ENCODE data around the gene CCL24. TPM values are rescaled to one million over a fixed set of nuclear protein-coding genes. Genes with fewer than 3 reads are reported as not detected.
"Not testable (repeated sequence)": the region's sequence is repeated elsewhere in the genome, so short reads cannot be mapped to it uniquely, and the experiment has no call there.

The CCL24 gene
- polyA plus RNA-seq, 4 donors = 2.9 to 76.7 (median 31.6) TPM

GRCh38 chr7:75804705-75805104 lies 8.9 kb downstream of the CCL24 start:
- FAIRE-seq = no peak

DNA sequence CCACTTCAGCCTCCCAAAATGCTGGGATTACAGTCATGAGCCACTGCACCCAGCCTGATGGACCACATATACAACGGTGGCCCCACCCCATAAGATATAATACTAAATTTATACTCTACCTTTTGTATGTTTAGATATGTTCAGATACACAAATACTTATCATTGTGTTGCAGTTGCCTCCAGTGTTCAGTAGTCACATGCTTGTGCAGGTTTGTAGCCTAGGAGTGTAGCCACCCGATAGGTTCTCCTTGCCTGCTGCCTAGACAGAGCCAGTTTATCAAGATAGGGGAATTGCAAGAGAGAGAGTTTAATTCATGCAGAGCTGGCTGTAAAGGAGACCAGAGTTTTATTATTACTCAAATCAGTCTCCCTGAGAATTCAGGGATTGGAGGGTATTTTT lies 9.6 kb downstream of the CCL24 start:
- FAIRE-seq (no peak), DNase-seq (no peak)
- H3K4me1 ChIP-seq (ENCODE audit: control insufficient read depth in 3 of 3, insufficient read depth in 2 of 3, low read depth in 1 of 3, low read length in 2 of 3) = no peaks in the 10 kb centered on the region
- no peaks in the 10 kb centered on the region for H3K27me3 ChIP-seq (ENCODE audit: control insufficient read depth in 3 of 3, insufficient read depth in 3 of 3, low read length in 3 of 3)
- peaks cover 0 to 31% of the 10 kb centered on the region in 2 donors for H3K9me3 ChIP-seq (ENCODE audit: control insufficient read depth in 2 of 2, insufficient read depth in 1 of 2, low read depth in 1 of 2, low read length in 1 of 2)
- no peak overlapping the region for H3K4me3 ChIP-seq (ENCODE audit: low read depth in 1 of 3, low read length in 3 of 3)
- no peaks in the 10 kb centered on the region for H3K36me3 ChIP-seq (ENCODE audit: control insufficient read depth in 3 of 3, insufficient read depth in 2 of 3, low read depth in 1 of 3, low read length in 3 of 3)
- H3K27ac ChIP-seq (ENCODE audit: low read depth in 1 of 3, low read length in 2 of 3) = no peak overlapping the region
- WGBS, 3 donors = 74 to 85% (median 79%) methylated on average over 2 of the region's 2 CpGs

More at GRCh38 chr7:75804705-75805104, 8.9 kb downstream of the CCL24 start:
- 73 to 89% (median 77%) methylated on average over 5 of the region's 5 CpGs for WGBS, 3 donors
- Histone ChIP-seq H3K9me3 (ENCODE audit: control insufficient read depth in 2 of 2, insufficient read depth in 1 of 2, low read depth in 1 of 2, low read length in 1 of 2) (peaks cover 0 to 31% of the 10 kb centered on the region in 2 donors), H3K36me3 (ENCODE audit: control insufficient read depth in 3 of 3, insufficient read depth in 2 of 3, low read depth in 1 of 3, low read length in 3 of 3) (no peaks in the 10 kb centered on the region), H3K4me3 (ENCODE audit: low read depth in 1 of 3, low read length in 3 of 3) (no peak overlapping the region), H3K4me1 (ENCODE audit: control insufficient read depth in 3 of 3, insufficient read depth in 2 of 3, low read depth in 1 of 3, low read length in 2 of 3) (no peaks in the 10 kb centered on the region), H3K27ac (ENCODE audit: low read depth in 1 of 3, low read length in 2 of 3) (no peak overlapping the region), H3K27me3 (ENCODE audit: control insufficient read depth in 3 of 3, insufficient read depth in 3 of 3, low read length in 3 of 3) (no peaks in the 10 kb centered on the region)
- DNase-seq = no peak

DNA sequence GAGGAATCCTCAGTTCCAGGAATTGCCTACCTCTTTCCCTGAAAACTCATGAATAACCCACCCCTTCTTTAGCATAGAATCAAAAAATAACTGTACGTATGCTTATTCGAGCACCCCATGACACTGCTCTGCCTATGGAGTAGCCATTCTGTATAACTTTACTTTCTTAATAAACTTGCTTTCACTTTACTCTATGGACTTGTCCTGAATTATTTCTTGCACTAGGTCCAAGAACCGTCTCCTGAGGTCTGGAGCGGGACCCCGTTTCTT lies 11.1 kb downstream of the CCL24 start:
- Histone ChIP-seq H3K9me3 (ENCODE audit: control insufficient read depth in 2 of 2, insufficient read depth in 1 of 2, low read depth in 1 of 2, low read length in 1 of 2) (peaks cover 0 to 22% of the 10 kb centered on the region in 2 donors), H3K36me3 (ENCODE audit: control insufficient read depth in 3 of 3, insufficient read depth in 2 of 3, low read depth in 1 of 3, low read length in 3 of 3) (no peaks in the 10 kb centered on the region), H3K27ac (ENCODE audit: low read depth in 1 of 3, low read length in 2 of 3) (no peak overlapping the region), H3K27me3 (ENCODE audit: control insufficient read depth in 3 of 3, insufficient read depth in 3 of 3, low read length in 3 of 3) (no peaks in the 10 kb centered on the region), H3K4me1 (ENCODE audit: control insufficient read depth in 3 of 3, insufficient read depth in 2 of 3, low read depth in 1 of 3, low read length in 2 of 3) (no peaks in the 10 kb centered on the region), H3K4me3 (ENCODE audit: low read depth in 1 of 3, low read length in 3 of 3) (no peak overlapping the region)
- FAIRE-seq (no peak), DNase-seq (no peak)
- WGBS, 3 donors = 89 to 91% (median 90%) methylated on average over 5 of the region's 5 CpGs

- WGBS, 3 donors = 14 to 55% (median 29%) methylated on average over 4 of the region's 4 CpGs
- H3K4me1 ChIP-seq (ENCODE audit: control insufficient read depth in 3 of 3, insufficient read depth in 2 of 3, low read depth in 1 of 3, low read length in 2 of 3) = no peaks in the 10 kb centered on the region
- DNase-seq = peak in 1 of 2 donors; percentile 76
- FAIRE-seq = no peak
- H3K36me3 ChIP-seq (ENCODE audit: control insufficient read depth in 3 of 3, insufficient read depth in 2 of 3, low read depth in 1 of 3, low read length in 3 of 3) = no peaks in the 10 kb centered on the region
- H3K27ac ChIP-seq (ENCODE audit: low read depth in 1 of 3, low read length in 2 of 3) = no peak overlapping the region
- no peak overlapping the region for H3K4me3 ChIP-seq (ENCODE audit: low read depth in 1 of 3, low read length in 3 of 3)
- H3K27me3 ChIP-seq (ENCODE audit: control insufficient read depth in 3 of 3, insufficient read depth in 3 of 3, low read length in 3 of 3) = peaks cover 0 to 11% (median 0%) of the 10 kb centered on the region in 3 donors
- no peaks in the 10 kb centered on the region for H3K9me3 ChIP-seq (ENCODE audit: control insufficient read depth in 2 of 2, insufficient read depth in 1 of 2, low read depth in 1 of 2, low read length in 1 of 2)
Measured at GRCh38 chr7:75798770-75799169, 14.8 kb downstream of the CCL24 start.

DNA sequence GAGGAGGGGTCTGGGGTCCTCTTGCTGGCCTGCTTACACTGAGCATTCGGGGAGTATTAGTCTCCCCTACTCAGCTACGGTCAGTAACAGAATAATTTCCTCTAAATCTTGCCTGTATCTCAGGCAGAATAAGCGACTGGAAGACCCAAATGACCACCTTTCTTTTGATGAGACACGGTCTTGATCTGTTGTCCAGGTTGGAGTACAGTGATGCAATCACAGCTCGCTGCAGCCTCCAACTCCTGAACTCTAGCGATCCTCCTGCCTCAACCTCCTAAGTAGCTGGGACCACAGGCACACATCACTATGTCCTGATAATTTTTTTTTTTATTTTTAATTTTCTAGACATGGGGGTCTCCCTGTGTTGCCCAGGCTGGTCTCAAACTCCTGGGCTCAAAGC lies 17.2 kb downstream of the CCL24 start:
- no peak for DNase-seq
- no peak for FAIRE-seq
- H3K27ac ChIP-seq (ENCODE audit: low read depth in 1 of 3, low read length in 2 of 3) = peak overlapping the region in 1 of 3 donors; percentile 55
- 84 to 93% (median 88%) methylated on average over 6 of the region's 6 CpGs for WGBS, 3 donors
- H3K4me1 ChIP-seq (ENCODE audit: control insufficient read depth in 3 of 3, insufficient read depth in 2 of 3, low read depth in 1 of 3, low read length in 2 of 3) = no peaks in the 10 kb centered on the region
- no peak overlapping the region for H3K4me3 ChIP-seq (ENCODE audit: low read depth in 1 of 3, low read length in 3 of 3)
- no peaks in the 10 kb centered on the region for H3K9me3 ChIP-seq (ENCODE audit: control insufficient read depth in 2 of 2, insufficient read depth in 1 of 2, low read depth in 1 of 2, low read length in 1 of 2)
- H3K36me3 ChIP-seq (ENCODE audit: control insufficient read depth in 3 of 3, insufficient read depth in 2 of 3, low read depth in 1 of 3, low read length in 3 of 3) = no peaks in the 10 kb centered on the region
- peaks cover 0 to 11% (median 0%) of the 10 kb centered on the region in 3 donors for H3K27me3 ChIP-seq (ENCODE audit: control insufficient read depth in 3 of 3, insufficient read depth in 3 of 3, low read length in 3 of 3)

- peaks cover 0 to 11% (median 0%) of the 10 kb centered on the region in 3 donors for H3K27me3 ChIP-seq (ENCODE audit: control insufficient read depth in 3 of 3, insufficient read depth in 3 of 3, low read length in 3 of 3)
- H3K36me3 ChIP-seq (ENCODE audit: control insufficient read depth in 3 of 3, insufficient read depth in 2 of 3, low read depth in 1 of 3, low read length in 3 of 3) = no peaks in the 10 kb centered on the region
- FAIRE-seq (no peak), DNase-seq (peak in 1 of 2 donors; percentile 35)
- H3K9me3 ChIP-seq (ENCODE audit: control insufficient read depth in 2 of 2, insufficient read depth in 1 of 2, low read depth in 1 of 2, low read length in 1 of 2) = no peaks in the 10 kb centered on the region
- no peak overlapping the region for H3K4me3 ChIP-seq (ENCODE audit: low read depth in 1 of 3, low read length in 3 of 3)
- 20 to 38% (median 30%) methylated on average over 9 of the region's 9 CpGs for WGBS, 3 donors
- H3K27ac ChIP-seq (ENCODE audit: low read depth in 1 of 3, low read length in 2 of 3) = peak overlapping the region in 1 of 3 donors; percentile 55
- peaks cover 0 to 2% (median 0%) of the 10 kb centered on the region in 3 donors for H3K4me1 ChIP-seq (ENCODE audit: control insufficient read depth in 3 of 3, insufficient read depth in 2 of 3, low read depth in 1 of 3, low read length in 2 of 3)
Measured at GRCh38 chr7:75795831-75796285, 17.7 kb downstream of the CCL24 start.

DNA sequence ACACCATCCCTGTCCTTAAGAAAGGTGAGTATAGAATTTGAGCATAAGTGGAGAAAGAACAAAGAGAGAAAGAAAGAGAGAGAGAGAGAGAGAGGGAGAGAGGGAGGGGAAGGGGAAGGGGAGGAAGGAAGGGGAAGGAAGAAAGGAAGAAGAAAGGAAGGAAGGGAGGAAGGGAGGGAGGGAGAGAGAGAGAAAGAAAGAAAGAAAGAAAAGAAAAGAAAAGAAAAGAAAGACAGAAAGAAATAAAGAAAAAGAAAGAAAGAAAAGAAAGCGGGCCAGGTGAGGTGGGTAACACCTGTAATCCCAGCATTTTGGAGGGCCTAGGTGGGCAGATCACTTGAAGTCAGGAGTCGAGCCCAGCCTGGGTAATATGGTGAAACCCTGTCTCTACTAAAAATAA lies 19.9 kb downstream of the CCL24 start:
- Histone ChIP-seq H3K9me3 (ENCODE audit: control insufficient read depth in 2 of 2, insufficient read depth in 1 of 2, low read depth in 1 of 2, low read length in 1 of 2) (no peaks in the 10 kb centered on the region), H3K27me3 (ENCODE audit: control insufficient read depth in 3 of 3, insufficient read depth in 3 of 3, low read length in 3 of 3) (peaks cover 0 to 11% (median 0%) of the 10 kb centered on the region in 3 donors), H3K27ac (ENCODE audit: low read depth in 1 of 3, low read length in 2 of 3) (no peak overlapping the region), H3K4me3 (ENCODE audit: low read depth in 1 of 3, low read length in 3 of 3) (no peak overlapping the region), H3K4me1 (ENCODE audit: control insufficient read depth in 3 of 3, insufficient read depth in 2 of 3, low read depth in 1 of 3, low read length in 2 of 3) (peaks cover 0 to 2% (median 0%) of the 10 kb centered on the region in 3 donors), H3K36me3 (ENCODE audit: control insufficient read depth in 3 of 3, insufficient read depth in 2 of 3, low read depth in 1 of 3, low read length in 3 of 3) (no peaks in the 10 kb centered on the region)
- DNase-seq (no peak), FAIRE-seq (no peak)
- WGBS, 3 donors = 91 to 95% (median 92%) methylated on average over 2 of the region's 2 CpGs

DNA sequence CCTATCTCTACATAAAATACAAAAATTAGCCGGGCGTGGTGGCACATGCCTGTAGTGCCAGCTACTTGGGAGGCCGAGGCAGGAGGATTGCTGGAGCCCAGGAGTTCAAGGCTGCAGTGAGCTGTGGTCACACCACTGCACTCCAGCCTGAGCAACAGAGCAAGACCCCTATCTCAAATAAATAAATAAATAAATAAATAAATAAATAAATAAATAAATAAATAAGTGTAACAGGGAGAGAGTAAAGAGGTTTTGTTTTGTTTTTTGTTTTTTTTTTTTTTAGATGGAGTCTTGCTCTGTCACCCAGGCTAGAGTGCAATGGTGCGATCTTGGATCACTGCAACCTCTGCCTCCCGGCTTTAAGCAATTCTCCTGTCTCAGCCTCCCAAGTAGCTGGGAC lies 21.0 kb downstream of the CCL24 start:
- H3K9me3 ChIP-seq (ENCODE audit: control insufficient read depth in 2 of 2, insufficient read depth in 1 of 2, low read depth in 1 of 2, low read length in 1 of 2); H3K4me1 ChIP-seq (ENCODE audit: control insufficient read depth in 3 of 3, insufficient read depth in 2 of 3, low read depth in 1 of 3, low read length in 2 of 3); DNase-seq; H3K4me3 ChIP-seq (ENCODE audit: low read depth in 1 of 3, low read length in 3 of 3); H3K36me3 ChIP-seq (ENCODE audit: control insufficient read depth in 3 of 3, insufficient read depth in 2 of 3, low read depth in 1 of 3, low read length in 3 of 3); H3K27ac ChIP-seq (ENCODE audit: low read depth in 1 of 3, low read length in 2 of 3); FAIRE-seq: not testable (repeated sequence)
- 90 to 96% (median 96%) methylated on average over 5 of the region's 5 CpGs for WGBS, 3 donors
- H3K27me3 ChIP-seq (ENCODE audit: control insufficient read depth in 3 of 3, insufficient read depth in 3 of 3, low read length in 3 of 3) = peaks cover 0 to 11% (median 0%) of the 10 kb centered on the region in 3 donors

DNA sequence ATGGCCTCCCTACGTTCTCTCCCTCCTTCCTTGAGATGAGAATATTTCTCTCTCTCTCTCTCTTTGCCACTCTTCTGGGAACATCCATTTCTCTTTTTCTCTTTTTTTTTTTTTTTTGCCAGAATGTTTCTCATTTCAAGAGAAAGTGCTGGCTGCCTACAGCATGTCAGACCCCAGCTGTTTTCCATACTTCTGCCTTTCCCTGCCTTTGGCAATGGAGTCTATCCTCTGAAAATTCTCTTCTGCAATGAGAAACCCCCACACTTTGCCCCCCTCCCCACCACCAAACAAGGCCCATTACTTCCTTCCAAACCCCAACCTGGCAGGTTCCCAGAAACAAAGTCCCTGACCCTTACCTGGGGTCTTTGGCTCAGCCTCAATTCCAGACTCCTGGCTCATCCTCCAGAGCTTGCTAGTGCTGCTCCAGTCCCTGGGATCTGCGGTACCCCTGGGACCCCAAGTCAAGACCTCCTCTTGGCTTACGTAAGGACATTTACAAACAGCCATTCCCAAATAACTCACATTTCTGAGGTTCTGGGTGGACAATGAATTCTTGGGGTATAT lies 24.2 kb downstream of the CCL24 start:
- Histone ChIP-seq H3K4me3 (ENCODE audit: low read depth in 1 of 3, low read length in 3 of 3) (no peak overlapping the region), H3K9me3 (ENCODE audit: control insufficient read depth in 2 of 2, insufficient read depth in 1 of 2, low read depth in 1 of 2, low read length in 1 of 2) (no peaks in the 10 kb centered on the region), H3K36me3 (ENCODE audit: control insufficient read depth in 3 of 3, insufficient read depth in 2 of 3, low read depth in 1 of 3, low read length in 3 of 3) (no peaks in the 10 kb centered on the region), H3K27me3 (ENCODE audit: control insufficient read depth in 3 of 3, insufficient read depth in 3 of 3, low read length in 3 of 3) (no peaks in the 10 kb centered on the region), H3K4me1 (ENCODE audit: control insufficient read depth in 3 of 3, insufficient read depth in 2 of 3, low read depth in 1 of 3, low read length in 2 of 3) (peaks cover 0 to 2% (median 0%) of the 10 kb centered on the region in 3 donors), H3K27ac (ENCODE audit: low read depth in 1 of 3, low read length in 2 of 3) (no peak overlapping the region)
- no peak for FAIRE-seq
- WGBS, 3 donors = 78 to 97% (median 93%) methylated on average over 3 of the region's 3 CpGs
- no peak for DNase-seq

Data from small intestine (tissue), 7 donors.